H9 (cell line): ENCODE data around the gene GARIN5A. TPM values are rescaled to one million over a fixed set of nuclear protein-coding genes. Genes with fewer than 3 reads are reported as not detected.

Experiments used
- DNase-seq: peaks from one replicate; pipeline ENCODE4 v3.0.0-alpha.2; 2017
- H2AFZ ChIP-seq: one replicate; pipeline ENCODE4 v1.6.1; 2013; ENCODE audit warnings: mild to moderate bottlenecking, low read length, control low read depth, moderate library complexity
- H2AK5ac ChIP-seq: 2 replicates; pipeline ENCODE4 v1.6.1; 2013; ENCODE audit warnings: low read length, control low read depth, mixed read lengths; ENCODE audit not compliant: insufficient read length
- H2BK120ac ChIP-seq: one replicate; pipeline ENCODE4 v1.6.1; 2013; ENCODE audit warnings: low read depth, mild to moderate bottlenecking, low read length, control low read depth, inconsistent platforms; ENCODE audit not compliant: poor library complexity, severe bottlenecking
- H2BK12ac ChIP-seq: 2 replicates; pipeline ENCODE4 v1.6.1; 2013; ENCODE audit warnings: low read length, control low read depth, mixed read lengths, low read depth; ENCODE audit not compliant: insufficient read length
- H2BK15ac ChIP-seq: 2 replicates; pipeline ENCODE4 v1.6.1; 2013; ENCODE audit warnings: low read depth, low read length, control low read depth
- H2BK20ac ChIP-seq: one replicate; pipeline ENCODE4 v1.6.1; 2013; ENCODE audit warnings: low read depth, mild to moderate bottlenecking, low read length, control low read depth, inconsistent platforms; ENCODE audit not compliant: poor library complexity, severe bottlenecking
- H2BK5ac ChIP-seq: 2 replicates; pipeline ENCODE4 v1.6.1; 2013; ENCODE audit warnings: low read length, control low read depth, mixed read lengths; ENCODE audit not compliant: insufficient read length
- H3K14ac ChIP-seq: 2 replicates; pipeline ENCODE4 v1.6.1; 2013; ENCODE audit warnings: low read length, control low read depth; ENCODE audit not compliant: insufficient read depth
- H3K18ac ChIP-seq: 2 replicates; pipeline ENCODE4 v1.6.1; 2013; ENCODE audit warnings: low read depth, mild to moderate bottlenecking, mixed read lengths, low read length, control low read depth; ENCODE audit not compliant: insufficient read length
- H3K23ac ChIP-seq: 2 replicates; pipeline ENCODE4 v1.6.1; 2013; ENCODE audit warnings: low read length, control low read depth, mixed read lengths, low read depth; ENCODE audit not compliant: insufficient read length
- H3K23me2 ChIP-seq: 2 replicates; pipeline ENCODE4 v1.6.1; 2013; ENCODE audit warnings: low read depth, mild to moderate bottlenecking, mixed read lengths, low read length, control low read depth; ENCODE audit not compliant: insufficient read length, poor library complexity, severe bottlenecking
- H3K27ac ChIP-seq: 2 replicates; pipeline ENCODE4 v1.5.1; 2013; ENCODE audit warnings: low read length, control low read depth, mixed read lengths, low read depth; ENCODE audit not compliant: insufficient read length
- H3K27me3 ChIP-seq: 2 replicates; pipeline ENCODE4 v1.6.1; 2013; ENCODE audit warnings: low read length, control low read depth, inconsistent platforms; ENCODE audit not compliant: insufficient read depth
- H3K4ac ChIP-seq: 2 replicates; pipeline ENCODE4 v1.6.1; 2013; ENCODE audit warnings: low read depth, mild to moderate bottlenecking, control low read depth, inconsistent platforms, low read length, moderate library complexity
- H3K4me1 ChIP-seq: 2 replicates; pipeline ENCODE4 v1.6.1; 2013; ENCODE audit warnings: low read length, control low read depth, inconsistent platforms; ENCODE audit not compliant: insufficient read depth
- H3K4me2 ChIP-seq: 2 replicates; pipeline ENCODE4 v1.6.1; 2013; ENCODE audit warnings: low read length, control low read depth, mixed read lengths; ENCODE audit not compliant: insufficient read length, insufficient read depth
- H3K56ac ChIP-seq: 2 replicates; pipeline ENCODE4 v1.6.1; 2013; ENCODE audit warnings: low read depth, mild to moderate bottlenecking, mixed read lengths, low read length, control low read depth; ENCODE audit not compliant: insufficient read length
- H3K79me1 ChIP-seq: 2 replicates; pipeline ENCODE4 v1.6.1; 2013; ENCODE audit warnings: low read depth, mild to moderate bottlenecking, moderate library complexity, low read length, control low read depth, inconsistent platforms; ENCODE audit not compliant: insufficient read depth, poor library complexity, severe bottlenecking
- H3K79me2 ChIP-seq: 2 replicates; pipeline ENCODE4 v1.6.1; 2013; ENCODE audit warnings: low read length, control low read depth, inconsistent platforms; ENCODE audit not compliant: insufficient read depth
- H3K9ac ChIP-seq: 2 replicates; pipeline ENCODE4 v1.6.1; 2013; ENCODE audit warnings: low read length, control low read depth, mixed read lengths; ENCODE audit not compliant: insufficient read length; ENCODE audit errors: extremely low read depth
- H3K9me3 ChIP-seq: one replicate; pipeline ENCODE4 v1.6.1; 2013; ENCODE audit warnings: low read depth, low read length, inconsistent platforms; ENCODE audit not compliant: control insufficient read depth
- H3T11ph ChIP-seq: one replicate; pipeline ENCODE4 v1.6.1; 2013; ENCODE audit warnings: mild to moderate bottlenecking, low read length, control low read depth, inconsistent platforms
- H4K20me1 ChIP-seq: one replicate; pipeline ENCODE4 v1.6.1; 2013; ENCODE audit not compliant: control insufficient read depth, insufficient read length, insufficient read depth
- H4K5ac ChIP-seq: 2 replicates; pipeline ENCODE4 v1.6.1; 2013; ENCODE audit warnings: low read depth, mild to moderate bottlenecking, mixed read lengths, low read length, control low read depth; ENCODE audit not compliant: insufficient read length
- H4K8ac ChIP-seq: replicated peaks from 2 replicates; pipeline ENCODE4 v1.6.1; 2013; ENCODE audit warnings: low read length, control low read depth, mixed read lengths, low read depth; ENCODE audit not compliant: insufficient read length
- H4K91ac ChIP-seq: 2 replicates; pipeline ENCODE4 v1.6.1; 2013; ENCODE audit warnings: low read depth, mild to moderate bottlenecking, moderate library complexity, mixed read lengths, low read length, control low read depth; ENCODE audit not compliant: insufficient read length
- H3K27ac Mint-ChIP-seq, 3 experiments: 2 replicates in 2 of 3; 3 replicates in 1 of 3; pipeline ENCODE4 v1.8.0; 2020 to 2021; ENCODE audit warnings: mixed read lengths in 3 of 3, mild to moderate bottlenecking in 1 of 3, moderate library complexity in 1 of 3
- H3K27me3 Mint-ChIP-seq: 2 replicates; pipeline ENCODE4 v1.8.0; 2021; ENCODE audit warnings: low read depth, mild to moderate bottlenecking, moderate library complexity, mixed read lengths
- H3K36me3 Mint-ChIP-seq, 3 experiments: 2 replicates in 2 of 3; 3 replicates in 1 of 3; pipeline ENCODE4 v1.8.0; 2020 to 2021; ENCODE audit warnings: low read depth in 3 of 3, mixed read lengths in 3 of 3; ENCODE audit not compliant: insufficient read depth in 1 of 3
- H3K4me1 Mint-ChIP-seq, 2 experiments: 2 replicates each; pipeline ENCODE4 v1.8.0; 2020; ENCODE audit warnings: mixed read lengths in 2 of 2
- H3K4me3 Mint-ChIP-seq, 2 experiments: 2 replicates in 1 of 2; 3 replicates in 1 of 2; pipeline ENCODE4 v1.8.0; 2020 to 2021; ENCODE audit warnings: mild to moderate bottlenecking in 2 of 2, mixed read lengths in 2 of 2, moderate library complexity in 1 of 2
- H3K9me3 Mint-ChIP-seq, 2 experiments: 2 replicates in 1 of 2; 3 replicates in 1 of 2; pipeline ENCODE4 v1.8.0; 2020; ENCODE audit warnings: mild to moderate bottlenecking in 2 of 2, mixed read lengths in 2 of 2, moderate library complexity in 1 of 2
- CTCF ChIP-seq: fragments of 200-600 bp; sonication (generic); conservative IDR thresholded peaks from 3 replicates; pipeline ENCODE4 v1.8.0; 2021; ENCODE audit warnings: antibody characterized with exemption, mild to moderate bottlenecking
- WGBS: extraction: QIAGEN DNeasy Blood & Tissue Kit; methylation state at CpG from one replicate; pipeline ENCODE4 v1.1.7; 2013; ENCODE audit warnings: missing lambda C conversion rate, low lambda C conversion rate, mixed read lengths; ENCODE audit not compliant: insufficient read length; ENCODE audit errors: extremely low coverage; 5-methylcytosine and 5-hydroxymethylcytosine counted together
- total RNA-seq: library from RNA; stranded (reverse); gene quantifications from 2 replicates; pipeline ENCODE4 v1.2.1, GENCODE V29; 2021

The GARIN5A gene
- total RNA-seq, 1 experiment from 2014 or later = 9.5 TPM

GRCh38 chr19:50517704-50518075, 41.0 kb upstream of the GARIN5A start:
- H4K5ac ChIP-seq = no peak overlapping the region
- no peak overlapping the region for H3K23ac ChIP-seq
- no peak for TF ChIP-seq CTCF
- no peak overlapping the region for H3K9ac ChIP-seq
- no peak overlapping the region for H2BK120ac ChIP-seq
- no peak overlapping the region for H2BK5ac ChIP-seq
- Mint-ChIP-seq H3K4me3 (no peak overlapping the region), H3K27me3 (peaks cover 52% of the 10 kb centered on the region), H3K27ac (no peak overlapping the region), H3K9me3 (no peaks in the 10 kb centered on the region), H3K4me1 (peaks cover 0 to 15% of the 10 kb centered on the region in 2 experiments; a peak in 2 of 4 replicates), H3K36me3 (peaks cover 5 to 7% (median 5%) of the 10 kb centered on the region in 3 experiments; a peak in 4 of 7 replicates)
- H4K8ac ChIP-seq = no peak overlapping the region
- no peaks in the 10 kb centered on the region for H3K23me2 ChIP-seq
- H3K14ac ChIP-seq = no peak overlapping the region
- no peaks in the 10 kb centered on the region for H3K79me2 ChIP-seq
- no peak overlapping the region for H2BK20ac ChIP-seq
- no peak overlapping the region for H4K91ac ChIP-seq
- no peaks in the 10 kb centered on the region for H3K4me1 ChIP-seq
- no peak overlapping the region for H2AFZ ChIP-seq
- no peak overlapping the region for H2BK15ac ChIP-seq
- no peak overlapping the region for H3K18ac ChIP-seq
- H2AK5ac ChIP-seq = no peak overlapping the region
- no peak overlapping the region for H3K4ac ChIP-seq
- H3K9me3 ChIP-seq = no peaks in the 10 kb centered on the region
- H2BK12ac ChIP-seq = no peak overlapping the region
- no peak overlapping the region for H3K4me2 ChIP-seq
- no peak for DNase-seq
- H4K20me1 ChIP-seq = no peaks in the 10 kb centered on the region
- no peak overlapping the region for H3T11ph ChIP-seq
- no CpG with 5 or more reads among the region's 37 CpGs for WGBS
- no peak overlapping the region for H3K27ac ChIP-seq
- no peak overlapping the region for H3K56ac ChIP-seq
- no peaks in the 10 kb centered on the region for H3K79me1 ChIP-seq
- H3K27me3 ChIP-seq = 0 out of 2 replicates have a peak, but pooled peaks cover 3% of the 10 kb centered on the region
